Hepatocyte (in vitro differentiated cells): Measurements from ENCODE around the gene PTPRE. TPM values are rescaled to one million over a fixed set of nuclear protein-coding genes. Genes with fewer than 3 reads are reported as not detected.

Experiments
- DNase-seq: peaks from one replicate; pipeline ENCODE4 v3.0.0-alpha.2; 2016; ENCODE audit warnings: low spot score
- H2AFZ ChIP-seq: fragments of 200-600 bp; sonication (generic); 2 replicates; pipeline ENCODE4 v1.6.0; 2016; ENCODE audit warnings: antibody characterized with exemption, mild to moderate bottlenecking
- H3K27ac ChIP-seq: fragments of 200-600 bp; sonication (generic); 2 replicates; pipeline ENCODE4 v1.5.1; 2016; ENCODE audit warnings: mild to moderate bottlenecking
- H3K27me3 ChIP-seq: fragments of 200-600 bp; sonication (generic); 2 replicates; pipeline ENCODE4 v1.6.1; 2016
- H3K36me3 ChIP-seq: fragments of 200-600 bp; sonication (generic); replicated peaks from 2 replicates; pipeline ENCODE4 v1.5.1; 2016; ENCODE audit warnings: low read depth; ENCODE audit not compliant: insufficient read depth
- H3K4me1 ChIP-seq: fragments of 200-600 bp; sonication (generic); 2 replicates; pipeline ENCODE4 v1.5.1; 2016; ENCODE audit warnings: mild to moderate bottlenecking, moderate library complexity; ENCODE audit not compliant: insufficient read depth
- H3K4me2 ChIP-seq: fragments of 200-600 bp; sonication (generic); 2 replicates; pipeline ENCODE4 v1.6.0; 2016
- H3K4me3 ChIP-seq: fragments of 200-600 bp; sonication (generic); 2 replicates; pipeline ENCODE4 v1.5.1; 2016; ENCODE audit warnings: mild to moderate bottlenecking
- H3K79me2 ChIP-seq: fragments of 200-600 bp; sonication (generic); 2 replicates; pipeline ENCODE4 v1.6.0; 2017; ENCODE audit warnings: mild to moderate bottlenecking
- H3K9me2 ChIP-seq: fragments of 200-600 bp; sonication (generic); replicated peaks from 2 replicates; pipeline ENCODE4 v1.6.0; 2017; ENCODE audit warnings: mild to moderate bottlenecking; ENCODE audit not compliant: insufficient read depth
- H3K9me3 ChIP-seq: fragments of 200-600 bp; sonication (generic); 2 replicates; pipeline ENCODE4 v1.5.1; 2016; ENCODE audit warnings: low read depth, mild to moderate bottlenecking
- H4K20me1 ChIP-seq: fragments of 200-600 bp; sonication (generic); 2 replicates; pipeline ENCODE4 v1.6.0; 2016; ENCODE audit warnings: mild to moderate bottlenecking; ENCODE audit not compliant: insufficient read depth, poor library complexity, severe bottlenecking
- CTCF ChIP-seq: fragments of 200-600 bp; sonication (generic); IDR thresholded peaks from 2 replicates; pipeline ENCODE4 v1.5.1; 2016; ENCODE audit warnings: antibody characterized with exemption, mild to moderate bottlenecking; ENCODE audit not compliant: poor library complexity
- EZH2 ChIP-seq: fragments of 200-600 bp; sonication (generic); IDR thresholded peaks from 2 replicates; pipeline ENCODE4 v1.6.1; 2016; ENCODE audit warnings: antibody characterized with exemption, mild to moderate bottlenecking, borderline replicate concordance
- EZH2phosphoT487 ChIP-seq: fragments of 200-600 bp; sonication (generic); IDR thresholded peaks from one replicate; pipeline ENCODE4 v1.6.1; 2018; ENCODE audit warnings: antibody characterized with exemption, mild to moderate bottlenecking, low read depth, moderate library complexity; ENCODE audit not compliant: unreplicated experiment, severe bottlenecking
- WGBS: methylation state at CpG from one replicate; pipeline ENCODE4 v1.1.6; 2016; ENCODE audit warnings: low lambda C conversion rate; ENCODE audit errors: missing lambda C conversion rate; 5-methylcytosine and 5-hydroxymethylcytosine counted together
- polyA plus RNA-seq: library from polyadenylated mRNA; unstranded; fragments of >200 nt; fragmentation: Nextera tagmentation; extraction: Ambion mirVana; gene quantifications from 2 replicates; pipeline ENCODE4 v1.2.1, GENCODE V29; 2016
- total RNA-seq: library from RNA; depleted of rRNA; stranded (reverse); fragments of >200 nt; gene quantifications from 2 replicates; pipeline ENCODE4 v1.2.3, GENCODE V29; 2014

PTPRE gene
- total and polyA plus RNA-seq, 2 experiments from 2014 or later, result 3.2 to 10.1 TPM

DNA sequence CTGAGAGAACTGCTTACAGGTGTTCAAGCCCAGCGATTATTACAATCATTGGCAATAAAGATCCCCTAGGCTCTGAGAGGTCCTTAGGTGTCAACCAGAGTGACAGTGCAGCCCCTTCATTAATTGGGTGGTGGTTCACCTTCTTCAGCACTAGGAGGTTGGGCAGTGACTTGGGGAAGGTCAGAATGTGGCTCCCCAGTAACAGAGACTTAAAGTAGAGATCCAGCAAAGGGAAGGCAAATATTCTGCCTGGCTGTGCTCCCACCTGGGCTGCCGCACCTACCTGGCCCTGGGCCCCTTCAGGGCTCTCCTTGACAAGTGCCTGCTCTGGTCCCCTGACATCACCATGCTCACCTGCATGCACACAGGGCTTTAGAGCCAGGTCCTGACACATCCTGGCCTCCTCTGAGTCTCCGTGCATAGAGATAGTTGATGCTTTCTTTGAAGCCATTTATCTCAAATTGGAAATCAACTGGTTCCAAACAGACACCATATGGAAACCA lies 16.0 kb upstream of the PTPRE start:
- DNase-seq, result no peak
- H3K27ac ChIP-seq, result peak overlapping the region; percentile 23
- H3K4me3 ChIP-seq, result peak overlapping the region; percentile 7

DNA sequence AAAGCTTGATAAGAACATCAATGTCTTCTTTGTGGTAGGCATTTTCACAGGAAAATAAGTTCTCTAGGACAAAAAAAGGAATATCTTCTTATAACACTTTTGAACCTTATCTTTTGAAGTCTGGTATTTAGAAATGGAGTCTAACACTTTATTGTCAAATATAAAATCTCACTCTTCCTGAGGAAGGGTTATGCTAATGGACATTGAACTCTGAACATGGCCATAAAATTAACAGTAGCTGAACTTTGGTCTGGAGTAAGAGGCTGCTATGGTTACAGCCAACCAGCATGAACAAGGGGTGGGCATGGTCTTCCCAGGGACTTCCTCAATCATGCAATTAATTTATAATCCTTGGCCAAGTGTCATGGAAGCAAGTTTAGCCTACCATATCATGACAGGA lies 14.2 kb upstream of the PTPRE start, which contains the start of gene CLRN3:
CLRN3 (minus strand) TSS at position 199 of the 400 bp plus-strand sequence; CDS start at position 42, 157 bp downstream.
- H4K20me1 ChIP-seq, result no peaks in the 10 kb centered on the region
- H3K9me3 ChIP-seq, result no peaks in the 10 kb centered on the region
- peak within 1 kb of the TSS; percentile 7 for H3K4me3 ChIP-seq
- no peaks in the 10 kb centered on the region for H3K36me3 ChIP-seq
- H2AFZ ChIP-seq, result no peak within 1 kb of the TSS
- H3K9me2 ChIP-seq, result no peaks in the 10 kb centered on the region
- peak; percentile 49 for DNase-seq
- H3K27me3 ChIP-seq, result no peaks in the 10 kb centered on the region
- H3K4me2 ChIP-seq, result peak within 1 kb of the TSS; percentile 69
- peaks cover 23% of the 10 kb centered on the region for H3K79me2 ChIP-seq
- peak within 1 kb of the TSS; percentile 51 for H3K27ac ChIP-seq
- no peak for TF ChIP-seq EZH2phosphoT487
- TF ChIP-seq CTCF, result no peak
- no peak for TF ChIP-seq EZH2
- H3K4me1 ChIP-seq, result no peaks in the 10 kb centered on the region

More for the DNA sequence above, 16.0 kb upstream of the PTPRE start:
- Histone ChIP-seq H3K4me1 (no peaks in the 10 kb centered on the region), H3K9me3 (no peaks in the 10 kb centered on the region), H4K20me1 (no peaks in the 10 kb centered on the region), H3K4me2 (peak overlapping the region; percentile 69), H3K27me3 (no peaks in the 10 kb centered on the region), H3K79me2 (peaks cover 33% of the 10 kb centered on the region), H2AFZ (no peak overlapping the region), H3K9me2 (no peaks in the 10 kb centered on the region), H3K36me3 (no peaks in the 10 kb centered on the region)
- WGBS, result 83% methylated on average over 3 of the region's 3 CpGs
- TF ChIP-seq CTCF (no peak), EZH2 (no peak), EZH2phosphoT487 (no peak)

- Histone ChIP-seq H2AFZ (no peak overlapping the region), H3K79me2 (peaks cover 20% of the 10 kb centered on the region), H3K36me3 (no peaks in the 10 kb centered on the region), H3K4me2 (no peak overlapping the region), H4K20me1 (no peaks in the 10 kb centered on the region), H3K27ac (no peak overlapping the region), H3K9me3 (no peaks in the 10 kb centered on the region), H3K4me1 (no peaks in the 10 kb centered on the region), H3K4me3 (no peak overlapping the region), H3K9me2 (no peaks in the 10 kb centered on the region), H3K27me3 (no peaks in the 10 kb centered on the region)
- no peak for DNase-seq
- WGBS, result 68% methylated on average over 1 of the region's 1 CpG
- TF ChIP-seq EZH2 (no peak), CTCF (no peak), EZH2phosphoT487 (no peak)
These were observed 12.8 kb upstream of the PTPRE start for GRCh38 chr10:127894146-127894545.

DNA sequence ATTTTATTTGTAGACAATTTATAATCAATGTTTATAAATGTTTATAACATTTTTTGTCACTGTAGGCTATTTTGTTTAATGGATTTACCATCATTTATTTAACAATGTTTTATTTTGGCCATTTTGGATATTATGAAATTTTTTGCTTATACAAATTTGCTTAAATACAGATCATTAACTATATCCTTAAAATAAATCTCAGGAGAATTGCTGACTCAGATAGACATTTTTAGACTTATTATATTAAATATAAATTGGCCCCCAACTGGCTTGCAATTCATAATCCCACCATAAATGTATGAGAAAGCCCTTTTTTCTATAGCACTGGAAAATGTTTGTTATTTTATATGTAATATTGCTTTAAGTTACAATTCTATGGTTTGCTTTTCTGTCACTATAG lies 10.3 kb upstream of the PTPRE start:
- no peak overlapping the region for H3K27ac ChIP-seq
- no peaks in the 10 kb centered on the region for H3K4me1 ChIP-seq
- TF ChIP-seq CTCF (no peak), EZH2phosphoT487 (no peak), EZH2 (no peak)

More for the DNA sequence above, 10.3 kb upstream of the PTPRE start:
- DNase-seq, result no peak
- no peaks in the 10 kb centered on the region for H3K27me3 ChIP-seq
- H3K9me3 ChIP-seq, result no peaks in the 10 kb centered on the region
- H3K4me2 ChIP-seq, result no peak overlapping the region
- H3K4me3 ChIP-seq, result no peak overlapping the region
- H3K9me2 ChIP-seq, result no peaks in the 10 kb centered on the region
- peaks cover 5% of the 10 kb centered on the region for H3K79me2 ChIP-seq
- H2AFZ ChIP-seq, result no peak overlapping the region
- no peaks in the 10 kb centered on the region for H3K36me3 ChIP-seq
- no peaks in the 10 kb centered on the region for H4K20me1 ChIP-seq
